Body of pancreas (tissue), 4 donors: ENCODE results near the gene GOLGA6B.

Experiments
- POLR2A ChIP-seq, 3 donors: fragments of 450-650 bp; IDR thresholded peaks; one replicate each; pipeline ENCODE4 v1.6.1; 2016; ENCODE audit warnings: antibody characterized with exemption in 3 of 3, mild to moderate bottlenecking in 2 of 3
- TF ChIP-seq, protein P1 (sequence below), 7 experiments: fragments of 450-650 bp in 4 of 7; fragments of 200-600 bp in 3 of 7; sonication (generic) in 3 of 7; IDR thresholded peaks; one replicate each; pipeline ENCODE4 v1.5.1; 2016 to 2019; ENCODE audit warnings: antibody characterized with exemption in 7 of 7

DNA sequence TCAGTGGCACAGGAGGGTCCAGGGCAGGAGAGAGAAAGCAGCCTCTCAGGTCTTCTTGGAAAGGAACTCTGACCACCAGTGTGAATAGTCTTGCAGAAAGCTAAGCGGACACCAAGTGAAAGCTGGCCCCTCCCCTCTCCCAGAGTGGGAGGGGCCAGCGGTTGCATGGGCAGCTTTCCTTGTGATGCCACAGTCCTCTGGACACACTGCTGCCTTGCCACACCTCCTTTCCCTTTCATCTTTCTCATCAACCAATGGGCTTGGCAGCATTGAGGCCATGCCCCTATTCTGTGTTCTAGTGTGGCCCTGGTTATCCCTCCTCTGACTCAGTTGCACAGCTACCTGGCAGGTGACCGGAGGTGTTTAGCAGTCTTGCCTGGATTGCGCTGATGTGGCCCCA lies 49.7 kb upstream of the GOLGA6B start:
- TF ChIP-seq, protein P1, sequence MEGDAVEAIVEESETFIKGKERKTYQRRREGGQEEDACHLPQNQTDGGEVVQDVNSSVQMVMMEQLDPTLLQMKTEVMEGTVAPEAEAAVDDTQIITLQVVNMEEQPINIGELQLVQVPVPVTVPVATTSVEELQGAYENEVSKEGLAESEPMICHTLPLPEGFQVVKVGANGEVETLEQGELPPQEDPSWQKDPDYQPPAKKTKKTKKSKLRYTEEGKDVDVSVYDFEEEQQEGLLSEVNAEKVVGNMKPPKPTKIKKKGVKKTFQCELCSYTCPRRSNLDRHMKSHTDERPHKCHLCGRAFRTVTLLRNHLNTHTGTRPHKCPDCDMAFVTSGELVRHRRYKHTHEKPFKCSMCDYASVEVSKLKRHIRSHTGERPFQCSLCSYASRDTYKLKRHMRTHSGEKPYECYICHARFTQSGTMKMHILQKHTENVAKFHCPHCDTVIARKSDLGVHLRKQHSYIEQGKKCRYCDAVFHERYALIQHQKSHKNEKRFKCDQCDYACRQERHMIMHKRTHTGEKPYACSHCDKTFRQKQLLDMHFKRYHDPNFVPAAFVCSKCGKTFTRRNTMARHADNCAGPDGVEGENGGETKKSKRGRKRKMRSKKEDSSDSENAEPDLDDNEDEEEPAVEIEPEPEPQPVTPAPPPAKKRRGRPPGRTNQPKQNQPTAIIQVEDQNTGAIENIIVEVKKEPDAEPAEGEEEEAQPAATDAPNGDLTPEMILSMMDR (IDR thresholded peaks at IDR 0.05), result no peak
- TF ChIP-seq POLR2A (IDR thresholded peaks at IDR 0.05), result no peak
